ENCODE data around the gene MYH9.
A peak's percentile ranks its signal among the peaks of the same experiment; 100 is the strongest.

Gene MYH9

GRCh38 chr22:36334081-36334820, 53.5 kb downstream of the MYH9 start:
- peak; percentile 14 for TF ChIP-seq CTCF (IDR thresholded peaks at IDR 0.05; ENCODE audit: extremely low read depth, insufficient read depth, missing control alignments)
- in situ Hi-C loops (cut with MboI; ENCODE audit: low pct_unique_long_range_greater_than_20kb, low sequenced_read_pairs, unreplicated experiment), result no loop called here
- no peak for DNase-seq (ENCODE audit: low spot score)

- in situ Hi-C loops (cut with MboI; ENCODE audit: low pct_unique_long_range_greater_than_20kb, low sequenced_read_pairs, unreplicated experiment), result no loop called here
- no peak for DNase-seq (ENCODE audit: low spot score)
- no peak for TF ChIP-seq CTCF (IDR thresholded peaks at IDR 0.05; ENCODE audit: extremely low read depth, insufficient read depth, missing control alignments)
These were observed 54.1 kb downstream of the MYH9 start for GRCh38 chr22:36333644-36334043.

GRCh38 chr22:36332623-36333332, 55.0 kb downstream of the MYH9 start:
- no peak for TF ChIP-seq CTCF (IDR thresholded peaks at IDR 0.05; ENCODE audit: extremely low read depth, insufficient read depth, missing control alignments)
- peak; percentile 79 for DNase-seq (ENCODE audit: low spot score)
- in situ Hi-C loops (cut with MboI; ENCODE audit: low pct_unique_long_range_greater_than_20kb, low sequenced_read_pairs, unreplicated experiment), result no loop called here

DNA sequence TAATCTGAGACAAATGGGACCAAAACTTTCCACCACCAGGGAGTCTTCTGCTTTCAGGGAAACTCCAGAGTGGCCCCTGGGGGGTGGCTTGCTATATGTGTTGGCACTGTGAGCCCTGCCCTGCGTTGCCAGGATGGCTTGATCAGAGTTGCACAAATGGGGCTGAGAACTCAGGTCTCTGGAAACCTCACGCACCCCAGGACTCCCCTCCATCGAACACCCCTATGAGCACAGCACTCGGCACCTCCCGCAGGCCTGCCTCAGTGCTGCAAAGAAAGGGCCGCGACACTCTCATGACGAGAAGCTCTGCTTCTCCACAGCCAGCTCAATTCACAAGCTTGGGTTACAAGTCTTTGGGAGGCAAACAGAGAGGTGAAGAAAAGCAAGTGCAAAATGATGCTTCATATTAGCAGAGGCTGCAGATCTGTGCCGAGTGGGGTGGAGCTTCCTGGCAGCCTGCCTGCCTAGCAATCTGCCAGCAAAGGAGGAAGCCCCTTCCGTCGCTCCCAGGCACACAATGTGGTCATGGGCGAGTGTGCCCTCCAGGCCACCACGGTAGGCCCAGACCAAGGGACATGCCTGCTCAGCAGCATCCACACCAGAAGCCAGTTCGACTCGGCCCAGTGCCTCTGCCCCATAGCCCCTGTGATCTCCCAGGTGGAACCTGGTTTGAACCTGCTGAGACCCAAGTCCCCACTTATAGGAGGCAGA, 55.7 kb downstream of the MYH9 start:
- no peak for TF ChIP-seq CTCF (IDR thresholded peaks at IDR 0.05; ENCODE audit: extremely low read depth, insufficient read depth, missing control alignments)
- peak; percentile 62 for DNase-seq (ENCODE audit: low spot score)
- in situ Hi-C loops (cut with MboI; ENCODE audit: low pct_unique_long_range_greater_than_20kb, low sequenced_read_pairs, unreplicated experiment), result no loop called here

DNA sequence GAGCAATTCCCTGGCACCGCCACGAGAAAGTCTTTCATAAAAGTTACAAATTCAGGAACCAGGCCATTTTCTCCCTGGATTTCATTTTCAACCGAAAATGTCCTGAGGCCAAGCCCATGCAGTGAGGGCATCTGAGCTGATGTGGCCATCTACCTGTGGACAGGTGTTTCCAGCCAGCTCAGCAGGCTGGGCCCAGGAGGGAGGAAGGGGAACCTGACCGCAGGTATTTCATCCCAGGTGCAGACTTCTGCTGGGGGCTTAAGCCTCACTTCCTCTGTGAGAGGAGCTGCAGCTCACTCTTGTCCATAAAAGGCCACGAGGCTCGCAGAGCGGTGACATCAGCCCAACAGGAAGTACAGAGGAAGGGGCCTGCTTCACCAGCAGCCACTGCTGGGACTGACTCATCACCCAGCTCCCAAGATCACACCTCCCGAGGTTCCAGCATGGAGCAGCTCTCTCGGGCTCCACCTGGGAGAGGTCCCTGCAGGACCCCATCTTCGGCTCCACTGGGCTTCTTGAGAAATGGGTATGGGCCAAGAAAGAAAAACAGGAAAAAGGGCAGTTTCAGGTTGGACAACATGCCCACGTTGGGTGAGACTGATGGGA, 56.4 kb downstream of the MYH9 start:
- TF ChIP-seq CTCF (IDR thresholded peaks at IDR 0.05; ENCODE audit: extremely low read depth, insufficient read depth, missing control alignments), result no peak
- DNase-seq (ENCODE audit: low spot score), result peak; percentile 84
- in situ Hi-C loops (cut with MboI; ENCODE audit: low pct_unique_long_range_greater_than_20kb, low sequenced_read_pairs, unreplicated experiment), result no loop called here

DNA sequence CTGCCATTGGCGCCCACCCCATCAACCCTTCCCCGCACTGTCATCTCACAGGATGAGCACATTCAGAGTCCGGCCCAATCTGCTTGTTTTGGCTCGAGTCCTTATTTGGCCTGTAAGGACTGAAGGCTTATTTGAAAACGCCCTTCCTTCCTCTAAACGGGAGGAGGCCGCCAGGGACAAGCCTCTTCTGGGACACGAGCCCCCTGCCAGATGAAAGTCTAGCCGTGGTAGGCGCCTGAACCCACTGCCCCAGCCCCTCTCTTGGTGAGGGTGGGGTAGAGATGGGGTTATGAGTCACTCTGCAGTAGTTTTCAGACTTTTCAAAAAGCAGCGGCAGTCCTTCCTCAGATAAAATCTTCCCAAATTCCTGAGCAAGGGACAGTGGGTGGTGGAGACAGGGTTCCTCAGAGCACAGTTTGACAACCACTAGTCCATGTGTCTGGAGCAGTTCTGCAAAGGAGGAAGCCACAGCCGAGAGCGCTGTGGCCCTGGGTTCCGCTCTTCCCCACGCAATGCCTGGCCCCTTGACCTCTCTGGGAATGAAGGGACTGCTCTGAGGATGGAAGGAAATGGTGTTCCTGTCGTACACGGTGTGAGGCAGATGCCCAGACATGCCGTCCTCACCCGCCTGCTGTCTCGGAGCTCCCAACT, 57.0 kb downstream of the MYH9 start:
- DNase-seq (ENCODE audit: low spot score), result no peak
- in situ Hi-C loops (cut with MboI; ENCODE audit: low pct_unique_long_range_greater_than_20kb, low sequenced_read_pairs, unreplicated experiment), result no loop called here
- TF ChIP-seq CTCF (IDR thresholded peaks at IDR 0.05; ENCODE audit: extremely low read depth, insufficient read depth, missing control alignments), result no peak
